Cardiac fibroblast (primary cell): ENCODE data around the gene CYP4Z1.
A peak's percentile ranks its signal among the peaks of the same experiment; 100 is the strongest.
"Not testable (repeated sequence)": the region's sequence is repeated elsewhere in the genome, so short reads cannot be mapped to it uniquely, and the experiment has no call there.

Source experiments
- DNase-seq, 2 donors: peaks; one replicate each; pipeline versions ENCODE4 v3.0.0 to v3.0.0-alpha.2; 2010; ENCODE audit warnings: low read depth in 2 of 2
- H3K4me3 ChIP-seq, 2 donors: replicated peaks in 1 of 2; 1 replicate in 1 of 2; 2 replicates in 1 of 2; pipeline ENCODE4 v1.5.1; 2011; ENCODE audit warnings: low read depth in 2 of 2, low read length in 2 of 2, mild to moderate bottlenecking in 2 of 2, moderate library complexity in 1 of 2
- TF ChIP-seq, protein P1 (sequence below): IDR thresholded peaks from one replicate; pipeline ENCODE4 v1.5.1; 2011; ENCODE audit warnings: low read depth, mild to moderate bottlenecking, low read length, inconsistent platforms

Gene CYP4Z1

GRCh38 chr1:47031585-47031984 is 35.4 kb upstream of the CYP4Z1 start:
- TF ChIP-seq, protein P1, sequence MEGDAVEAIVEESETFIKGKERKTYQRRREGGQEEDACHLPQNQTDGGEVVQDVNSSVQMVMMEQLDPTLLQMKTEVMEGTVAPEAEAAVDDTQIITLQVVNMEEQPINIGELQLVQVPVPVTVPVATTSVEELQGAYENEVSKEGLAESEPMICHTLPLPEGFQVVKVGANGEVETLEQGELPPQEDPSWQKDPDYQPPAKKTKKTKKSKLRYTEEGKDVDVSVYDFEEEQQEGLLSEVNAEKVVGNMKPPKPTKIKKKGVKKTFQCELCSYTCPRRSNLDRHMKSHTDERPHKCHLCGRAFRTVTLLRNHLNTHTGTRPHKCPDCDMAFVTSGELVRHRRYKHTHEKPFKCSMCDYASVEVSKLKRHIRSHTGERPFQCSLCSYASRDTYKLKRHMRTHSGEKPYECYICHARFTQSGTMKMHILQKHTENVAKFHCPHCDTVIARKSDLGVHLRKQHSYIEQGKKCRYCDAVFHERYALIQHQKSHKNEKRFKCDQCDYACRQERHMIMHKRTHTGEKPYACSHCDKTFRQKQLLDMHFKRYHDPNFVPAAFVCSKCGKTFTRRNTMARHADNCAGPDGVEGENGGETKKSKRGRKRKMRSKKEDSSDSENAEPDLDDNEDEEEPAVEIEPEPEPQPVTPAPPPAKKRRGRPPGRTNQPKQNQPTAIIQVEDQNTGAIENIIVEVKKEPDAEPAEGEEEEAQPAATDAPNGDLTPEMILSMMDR: no peak
- peak; percentile 43 to 50 for DNase-seq
- H3K4me3 ChIP-seq: no peak overlapping the region

- TF ChIP-seq, protein P1: no peak
- no peak for DNase-seq
- no peak overlapping the region for H3K4me3 ChIP-seq
These were observed 30.3 kb upstream of the CYP4Z1 start for GRCh38 chr1:47036764-47037163.

GRCh38 chr1:47059376-47059775 is 7.7 kb upstream of the CYP4Z1 start:
- no peak for DNase-seq
- TF ChIP-seq, protein P1: no peak
- no peak overlapping the region for H3K4me3 ChIP-seq

DNA sequence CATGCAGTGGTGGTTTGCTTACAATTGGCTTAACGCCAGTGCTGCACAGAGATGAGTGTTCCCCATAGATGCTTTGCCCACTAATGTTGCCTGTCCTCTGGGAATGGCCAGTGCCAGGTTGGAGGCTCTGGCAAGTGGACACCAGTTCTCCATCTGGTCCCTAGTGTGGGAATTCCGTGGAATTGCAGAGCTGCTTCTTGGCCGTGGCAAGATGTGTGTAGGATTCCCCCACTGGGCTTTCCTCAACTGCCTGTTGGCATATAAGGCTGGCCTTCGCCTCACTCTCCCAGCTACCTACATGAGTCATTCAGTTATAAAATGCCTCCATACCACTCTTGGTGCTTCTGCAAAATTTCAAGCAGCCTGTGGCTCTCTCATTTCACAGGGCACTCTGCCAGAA is 2.0 kb downstream of the CYP4Z1 start:
- DNase-seq: peak in 1 of 2 donors; percentile 18
- H3K4me3 ChIP-seq: not testable (repeated sequence)

GRCh38 chr1:47069509-47069908 is 2.5 kb downstream of the CYP4Z1 start:
- not testable (repeated sequence) for DNase-seq, H3K4me3 ChIP-seq

DNA sequence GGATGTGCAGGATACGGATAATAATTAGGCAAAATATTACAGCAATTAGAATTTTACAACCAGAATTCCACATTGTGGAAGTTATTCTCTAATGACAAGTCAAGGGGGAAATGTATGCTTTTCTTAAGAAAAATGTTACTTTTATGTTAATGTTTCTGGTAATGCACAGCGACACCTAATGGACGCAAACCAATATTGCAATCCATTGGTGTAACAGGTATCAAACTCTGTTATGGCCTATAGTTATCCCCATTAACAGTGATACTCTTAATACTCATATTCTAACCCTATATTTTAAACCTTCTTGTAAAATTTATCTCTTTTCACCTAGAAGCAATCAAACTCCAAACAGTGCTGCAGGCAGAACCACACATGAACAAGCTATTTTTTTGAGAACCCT is 22.3 kb downstream of the CYP4Z1 start:
- TF ChIP-seq, protein P1: peak; percentile 31
- peak; percentile 53 to 54 for DNase-seq
- not testable (repeated sequence) for H3K4me3 ChIP-seq

- DNase-seq, H3K4me3 ChIP-seq: not testable (repeated sequence)
These were observed 24.4 kb downstream of the CYP4Z1 start for GRCh38 chr1:47091476-47091875.

GRCh38 chr1:47104816-47105215 is 37.8 kb downstream of the CYP4Z1 start:
- DNase-seq: no peak
- TF ChIP-seq, protein P1: no peak
- H3K4me3 ChIP-seq: no peak overlapping the region

GRCh38 chr1:47106792-47107191 is 39.8 kb downstream of the CYP4Z1 start:
- no peak overlapping the region for H3K4me3 ChIP-seq
- TF ChIP-seq, protein P1: no peak
- DNase-seq: no peak

DNA sequence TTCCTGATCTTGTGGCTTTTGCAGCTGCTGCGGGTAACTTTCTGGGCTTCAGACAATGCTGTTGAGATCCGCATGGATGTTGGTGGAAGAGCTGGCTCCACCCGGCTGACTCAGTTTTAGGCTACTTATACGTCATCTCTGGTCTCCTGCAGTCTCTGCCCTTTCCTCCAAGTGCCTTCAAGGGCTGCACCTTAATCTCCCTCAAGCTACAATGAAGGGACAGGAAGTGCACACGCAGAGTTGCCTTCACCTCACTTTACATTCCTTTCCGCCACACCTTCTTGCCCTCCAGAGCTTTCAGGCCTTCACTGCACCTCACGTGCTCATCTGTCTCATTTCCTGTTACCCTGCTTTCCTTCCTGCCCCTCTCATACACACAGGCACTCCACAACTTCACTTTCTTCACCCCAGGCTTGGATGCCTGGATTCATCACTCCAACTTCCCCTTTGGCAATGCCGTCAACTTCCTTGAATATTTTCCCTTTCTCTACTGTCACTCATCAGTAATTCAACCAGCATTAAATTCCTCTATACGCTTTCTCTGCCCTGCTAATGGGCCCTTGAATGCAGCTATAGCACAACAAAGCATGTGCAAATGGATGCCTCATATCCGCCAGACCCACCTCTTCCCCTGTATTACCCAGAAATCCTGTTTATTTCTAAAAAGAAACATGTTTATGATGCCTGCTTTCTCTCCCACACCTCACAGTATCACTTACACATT is 41.0 kb downstream of the CYP4Z1 start:
- not testable (repeated sequence) for H3K4me3 ChIP-seq
- peak; percentile 15 to 78 for DNase-seq

- H3K4me3 ChIP-seq: not testable (repeated sequence)
- peak in 1 of 2 donors; percentile 65 for DNase-seq
These were observed 42.5 kb downstream of the CYP4Z1 start for GRCh38 chr1:47109482-47109881.
